ENCODE results near the gene SIL1. TPM values are rescaled to one million over a fixed set of nuclear protein-coding genes. Genes with fewer than 3 reads are reported as not detected.
"Not testable (repeated sequence)": the region's sequence is repeated elsewhere in the genome, so short reads cannot be mapped to it uniquely, and the experiment has no call there.

The SIL1 gene
- polyA plus RNA-seq, 2 of the 4 experiments (the other 2 are of a cell fraction), result 27.6 to 45.5 TPM

DNA sequence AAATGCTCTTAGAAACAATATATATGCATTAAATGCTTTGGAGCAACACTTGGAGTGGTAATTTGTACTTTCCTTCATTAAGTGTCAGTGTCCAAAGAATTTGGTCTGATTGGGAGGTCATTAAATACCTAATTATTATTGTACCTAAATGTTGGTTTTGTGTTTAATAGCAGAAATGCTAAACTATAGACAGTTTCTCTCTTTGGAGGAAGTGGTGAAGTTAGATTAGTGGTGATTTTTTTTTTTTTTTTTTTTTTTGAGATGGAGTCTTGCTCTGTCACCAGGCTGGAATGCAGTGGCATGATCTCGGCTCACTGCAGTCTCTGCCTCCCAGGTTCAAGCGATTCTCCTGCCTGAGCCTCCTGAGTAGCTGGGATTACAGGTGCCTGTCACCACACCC, 276.8 kb downstream of the SIL1 start:
- H3K4me2 ChIP-seq; DNase-seq (ENCODE audit: low read depth in 1 of 2, low spot score in 1 of 2); H3K4me1 ChIP-seq; ATAC-seq; POLR2A ChIA-PET; H3K27ac ChIP-seq; FAIRE-seq; H3K4me3 ChIP-seq; H3K9me3 ChIP-seq: not testable (repeated sequence)
- CTCF ChIA-PET, result interaction anchor here (0.7 to 1.5 kb wide), 2 partner anchors 237 to 341 kb away, joined by 3 to 4 read pairs; no protein-coding TSS in a partner anchor
- WGBS (ENCODE audit: missing lambda C conversion rate), result 77% methylated on average over 2 of the region's 2 CpGs

DNA sequence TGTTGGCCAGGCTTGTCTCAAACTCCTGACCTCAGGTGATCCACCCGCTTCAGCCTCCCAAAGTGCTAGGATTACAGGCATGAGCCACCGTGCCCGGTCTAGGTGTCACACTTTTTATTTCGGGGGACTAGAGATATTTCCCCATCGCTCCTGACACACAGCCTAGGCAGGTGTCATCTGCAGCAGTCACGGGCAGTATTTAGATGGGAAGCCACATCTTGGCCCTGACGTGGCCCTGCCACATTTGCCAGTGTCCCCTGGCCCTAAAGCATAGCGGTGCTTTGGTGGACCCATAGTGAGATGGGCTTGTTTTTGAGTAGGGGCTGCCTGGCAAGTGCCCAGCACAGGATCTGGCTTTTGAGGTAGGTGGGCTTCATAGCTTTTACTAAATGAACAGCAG, 278.0 kb downstream of the SIL1 start:
- ATAC-seq (no peak), FAIRE-seq (no peak), DNase-seq (ENCODE audit: low read depth in 1 of 2, low spot score in 1 of 2) (no peak)
- Histone ChIP-seq H3K9me3 (no peaks in the 10 kb centered on the region), H3K4me2 (no peak overlapping the region), H3K4me3 (no peak overlapping the region), H3K27ac (no peak overlapping the region), H3K4me1 (peaks cover 4% of the 10 kb centered on the region; the same call in 1 of the 3 replicates)
- ChIA-PET CTCF (interaction anchor here (1.5 kb wide), 1 partner anchor 342 kb away, joined by 4 read pairs; no protein-coding TSS in a partner anchor), POLR2A (no interaction called here)
- WGBS (ENCODE audit: missing lambda C conversion rate), result 95% methylated on average over 7 of the region's 8 CpGs
- TF ChIP-seq ZC3H11A (IDR thresholded peaks at IDR 0.05) (no peak), POLR2AphosphoS2 (conservative IDR thresholded peaks at IDR 0.05; ENCODE audit: low read length) (no peak), PHF8 (IDR thresholded peaks at IDR 0.05; ENCODE audit: borderline replicate concordance, low read depth) (no peak), HOXB5 (CRISPR knock-in tag; IDR thresholded peaks at IDR 0.05) (no peak), ZNF302 (CRISPR knock-in tag; IDR thresholded peaks at IDR 0.05) (no peak), EP300 (IDR thresholded peaks at IDR 0.05) (no peak), ESRRA (IDR thresholded peaks at IDR 0.05; ENCODE audit: borderline replicate concordance, low read length) (no peak), KDM5A (IDR thresholded peaks at IDR 0.05) (no peak), FOSL2 (IDR thresholded peaks at IDR 0.05) (no peak), FOSL2 (CRISPR knock-in tag; IDR thresholded peaks at IDR 0.05) (no peak), HOXA7 (CRISPR knock-in tag; IDR thresholded peaks at IDR 0.05) (no peak)
- TF ChIP-seq, protein P1, sequence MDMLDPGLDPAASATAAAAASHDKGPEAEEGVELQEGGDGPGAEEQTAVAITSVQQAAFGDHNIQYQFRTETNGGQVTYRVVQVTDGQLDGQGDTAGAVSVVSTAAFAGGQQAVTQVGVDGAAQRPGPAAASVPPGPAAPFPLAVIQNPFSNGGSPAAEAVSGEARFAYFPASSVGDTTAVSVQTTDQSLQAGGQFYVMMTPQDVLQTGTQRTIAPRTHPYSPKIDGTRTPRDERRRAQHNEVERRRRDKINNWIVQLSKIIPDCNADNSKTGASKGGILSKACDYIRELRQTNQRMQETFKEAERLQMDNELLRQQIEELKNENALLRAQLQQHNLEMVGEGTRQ (IDR thresholded peaks at IDR 0.05), result no peak
- TF ChIP-seq, protein P2, sequence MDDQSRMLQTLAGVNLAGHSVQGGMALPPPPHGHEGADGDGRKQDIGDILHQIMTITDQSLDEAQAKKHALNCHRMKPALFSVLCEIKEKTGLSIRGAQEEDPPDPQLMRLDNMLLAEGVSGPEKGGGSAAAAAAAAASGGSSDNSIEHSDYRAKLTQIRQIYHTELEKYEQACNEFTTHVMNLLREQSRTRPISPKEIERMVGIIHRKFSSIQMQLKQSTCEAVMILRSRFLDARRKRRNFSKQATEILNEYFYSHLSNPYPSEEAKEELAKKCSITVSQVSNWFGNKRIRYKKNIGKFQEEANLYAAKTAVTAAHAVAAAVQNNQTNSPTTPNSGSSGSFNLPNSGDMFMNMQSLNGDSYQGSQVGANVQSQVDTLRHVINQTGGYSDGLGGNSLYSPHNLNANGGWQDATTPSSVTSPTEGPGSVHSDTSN (IDR thresholded peaks at IDR 0.05), result no peak

DNA sequence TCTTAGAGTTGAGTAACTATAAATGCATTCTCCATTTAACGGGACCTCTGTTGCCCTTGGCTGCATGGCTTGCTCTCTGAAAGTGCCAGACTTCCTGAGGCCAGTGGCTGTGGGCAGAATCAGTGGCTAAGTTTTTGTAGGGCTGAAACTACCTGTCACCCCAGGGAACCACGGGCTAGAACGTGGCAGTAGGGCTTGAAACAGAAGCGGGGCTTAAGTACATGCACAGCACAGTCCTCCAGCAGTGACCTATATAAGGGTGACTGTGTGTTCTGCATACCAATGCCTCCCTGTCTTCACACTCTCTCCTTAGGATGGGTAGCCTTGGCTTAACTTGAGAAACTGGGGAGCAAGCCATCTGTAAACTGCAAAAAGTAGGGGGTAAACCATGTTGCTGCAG, 279.5 kb downstream of the SIL1 start:
- Histone ChIP-seq H3K9me3 (no peaks in the 10 kb centered on the region), H3K27ac (no peak overlapping the region), H3K4me3 (no peak overlapping the region), H3K4me1 (peaks cover 4% of the 10 kb centered on the region; the same call in 1 of the 3 replicates), H3K4me2 (no peak overlapping the region)
- no peak for FAIRE-seq
- peak in 1 of 2 experiments; percentile 39; a peak in 2 of 6 replicates for ATAC-seq
- TF ChIP-seq FOXS1 (CRISPR knock-in tag; IDR thresholded peaks at IDR 0.05) (no peak), JUN (IDR thresholded peaks at IDR 0.05) (no peak), ZFP36 (IDR thresholded peaks at IDR 0.05; ENCODE audit: borderline replicate concordance, partially characterized antibody) (no peak), RARB (CRISPR knock-in tag; IDR thresholded peaks at IDR 0.05) (no peak), EP300 (IDR thresholded peaks at IDR 0.05) (no peak), HOXA7 (CRISPR knock-in tag; IDR thresholded peaks at IDR 0.05) (no peak), ZSCAN20 (CRISPR knock-in tag; IDR thresholded peaks at IDR 0.05) (no peak), HDAC2 (IDR thresholded peaks at IDR 0.05) (no peak)
- ChIA-PET POLR2A (no interaction called here), CTCF (no interaction called here)
- DNase-seq (ENCODE audit: low read depth in 1 of 2, low spot score in 1 of 2), result no peak
- WGBS (ENCODE audit: missing lambda C conversion rate), result 100% methylated on average over 1 of the region's 4 CpGs

DNA sequence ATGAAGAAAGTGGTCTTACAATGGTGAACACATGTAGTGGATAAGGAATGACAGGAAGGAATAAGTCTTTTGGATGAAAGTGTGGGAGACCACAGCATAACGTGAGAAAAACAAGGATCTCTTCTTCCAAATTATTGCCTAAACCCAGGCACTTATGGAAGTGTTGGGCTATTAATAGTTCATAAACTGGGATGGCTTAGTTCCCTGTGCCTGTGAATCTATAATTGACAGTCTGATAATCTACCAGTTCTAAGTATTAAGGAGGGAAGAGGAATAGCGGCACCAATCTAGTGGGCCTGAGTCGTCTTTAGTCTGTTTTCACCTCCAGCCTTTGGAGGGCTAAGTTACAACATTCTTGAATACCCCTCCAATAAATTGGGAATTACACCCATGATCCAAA, 283.8 kb downstream of the SIL1 start:
- Histone ChIP-seq H3K4me3 (no peak overlapping the region), H3K4me2 (no peak overlapping the region), H3K9me3 (no peaks in the 10 kb centered on the region), H3K27ac (no peak overlapping the region), H3K4me1 (no peaks in the 10 kb centered on the region)
- no peak for FAIRE-seq
- CTCF ChIA-PET, result no interaction called here
- no peak for ATAC-seq
- POLR2A ChIA-PET, result no interaction called here
- 96% methylated on average over 3 of the region's 3 CpGs for WGBS (ENCODE audit: missing lambda C conversion rate)
- DNase-seq (ENCODE audit: low read depth in 1 of 2, low spot score in 1 of 2), result no peak
- TF ChIP-seq, protein P3, sequence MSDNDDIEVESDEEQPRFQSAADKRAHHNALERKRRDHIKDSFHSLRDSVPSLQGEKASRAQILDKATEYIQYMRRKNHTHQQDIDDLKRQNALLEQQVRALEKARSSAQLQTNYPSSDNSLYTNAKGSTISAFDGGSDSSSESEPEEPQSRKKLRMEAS (IDR thresholded peaks at IDR 0.05), result no peak
- no peak for TF ChIP-seq GATA3 (IDR thresholded peaks at IDR 0.05; ENCODE audit: borderline replicate concordance)
- TF ChIP-seq CHD4 (IDR thresholded peaks at IDR 0.05; ENCODE audit: borderline replicate concordance), result no peak
- no peak for TF ChIP-seq RARB (CRISPR knock-in tag; IDR thresholded peaks at IDR 0.05)
- TF ChIP-seq HOXB13 (CRISPR knock-in tag; IDR thresholded peaks at IDR 0.05; ENCODE audit: low read depth), result no peak
- no peak for TF ChIP-seq PHF8 (IDR thresholded peaks at IDR 0.05; ENCODE audit: borderline replicate concordance, low read depth)
- TF ChIP-seq FOSL2 (IDR thresholded peaks at IDR 0.05), result no peak
- TF ChIP-seq FOSL2 (CRISPR knock-in tag; IDR thresholded peaks at IDR 0.05), result no peak
- TF ChIP-seq, protein P4, sequence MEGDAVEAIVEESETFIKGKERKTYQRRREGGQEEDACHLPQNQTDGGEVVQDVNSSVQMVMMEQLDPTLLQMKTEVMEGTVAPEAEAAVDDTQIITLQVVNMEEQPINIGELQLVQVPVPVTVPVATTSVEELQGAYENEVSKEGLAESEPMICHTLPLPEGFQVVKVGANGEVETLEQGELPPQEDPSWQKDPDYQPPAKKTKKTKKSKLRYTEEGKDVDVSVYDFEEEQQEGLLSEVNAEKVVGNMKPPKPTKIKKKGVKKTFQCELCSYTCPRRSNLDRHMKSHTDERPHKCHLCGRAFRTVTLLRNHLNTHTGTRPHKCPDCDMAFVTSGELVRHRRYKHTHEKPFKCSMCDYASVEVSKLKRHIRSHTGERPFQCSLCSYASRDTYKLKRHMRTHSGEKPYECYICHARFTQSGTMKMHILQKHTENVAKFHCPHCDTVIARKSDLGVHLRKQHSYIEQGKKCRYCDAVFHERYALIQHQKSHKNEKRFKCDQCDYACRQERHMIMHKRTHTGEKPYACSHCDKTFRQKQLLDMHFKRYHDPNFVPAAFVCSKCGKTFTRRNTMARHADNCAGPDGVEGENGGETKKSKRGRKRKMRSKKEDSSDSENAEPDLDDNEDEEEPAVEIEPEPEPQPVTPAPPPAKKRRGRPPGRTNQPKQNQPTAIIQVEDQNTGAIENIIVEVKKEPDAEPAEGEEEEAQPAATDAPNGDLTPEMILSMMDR (IDR thresholded peaks at IDR 0.05), result no peak
- TF ChIP-seq SREBF2 (IDR thresholded peaks at IDR 0.05), result no peak
- TF ChIP-seq KDM1A (IDR thresholded peaks at IDR 0.05; ENCODE audit: low read depth), result no peak
- TF ChIP-seq POLR2AphosphoS2 (conservative IDR thresholded peaks at IDR 0.05; ENCODE audit: low read length), result no peak
- no peak for TF ChIP-seq ZNF302 (CRISPR knock-in tag; IDR thresholded peaks at IDR 0.05)
- TF ChIP-seq, protein P1 (IDR thresholded peaks at IDR 0.05), result no peak
- TF ChIP-seq ZSCAN20 (CRISPR knock-in tag; IDR thresholded peaks at IDR 0.05), result no peak
- no peak for TF ChIP-seq TFCP2L1 (CRISPR knock-in tag; IDR thresholded peaks at IDR 0.05)
- TF ChIP-seq EHMT2 (IDR thresholded peaks at IDR 0.05; ENCODE audit: low read depth), result no peak

Measured in A549 (cell line).